AG04450 (cell line): ENCODE measurements around the gene SH3PXD2B. TPM values are rescaled to one million over a fixed set of nuclear protein-coding genes. Genes with fewer than 3 reads are reported as not detected.

ENCODE experiments used
- CTCF ChIA-PET: fragments of 300-600, 350-600 bp; formaldehyde crosslinking; extraction: SDS; loops from one replicate; lab custom pipeline; 2022; ENCODE audit warnings: antibody characterized with exemption, inconsistent platforms; lab: Charles Lee
- POLR2A ChIA-PET: fragments of 350-600 bp; formaldehyde crosslinking; extraction: SDS; loops from one replicate; lab custom pipeline; 2021; ENCODE audit warnings: antibody characterized with exemption, inconsistent platforms; lab: Yijun Ruan, JAX
- DNase-seq: peaks from one replicate; pipeline ENCODE4 v3.0.0-alpha.2; 2011; ENCODE audit warnings: low read depth, low spot score
- H3K27ac ChIP-seq: one replicate; pipeline ENCODE4 v1.5.1; 2012; ENCODE audit warnings: low read depth, low read length, control low read depth
- H3K27me3 ChIP-seq: one replicate; pipeline ENCODE4 v1.6.0; 2012; ENCODE audit warnings: low read length; ENCODE audit not compliant: control insufficient read depth, insufficient read depth
- H3K4me3 ChIP-seq: 2 replicates; pipeline ENCODE4 v1.5.1; 2011; ENCODE audit warnings: mild to moderate bottlenecking, low read depth, low read length, control low read depth
- H3K9me3 ChIP-seq: 2 replicates; pipeline ENCODE4 v1.5.1; 2012; ENCODE audit warnings: low read length; ENCODE audit not compliant: control insufficient read depth, insufficient read depth
- CTCF ChIP-seq: IDR thresholded peaks from 2 replicates; pipeline ENCODE4 v1.5.1; 2011; ENCODE audit warnings: low read depth, low read length, control low read depth, inconsistent platforms
- polyA plus RNA-seq: library from polyadenylated mRNA; depleted of rRNA; stranded (reverse); fragments of >200 nt; gene quantifications from 2 replicates; pipeline ENCODE4 v1.2.3, GENCODE V29; 2011

SH3PXD2B gene
- polyA plus RNA-seq, 1 experiment = 39.1 TPM

- Histone ChIP-seq H3K9me3 (no peaks in the 10 kb centered on the region; the same call in 1 of the 2 replicates), H3K4me3 (no peak overlapping the region), H3K27me3 (no peaks in the 10 kb centered on the region), H3K27ac (no peak overlapping the region)
- ChIA-PET POLR2A (interaction anchor here (0.6 to 0.8 kb wide), 2 partner anchors 12 to 21 kb away, joined by 3 to 10 read pairs; no protein-coding TSS in a partner anchor), CTCF (interaction anchor here (0.7 to 12.2 kb wide), 2 partner anchors 9 to 14 kb away, joined by 3 to 83 read pairs; no protein-coding TSS in a partner anchor)
- TF ChIP-seq CTCF = no peak
- DNase-seq = no peak
Observed at GRCh38 chr5:172437445-172438318, 16.6 kb downstream of the SH3PXD2B start.

- Histone ChIP-seq H3K27me3 (no peaks in the 10 kb centered on the region), H3K27ac (no peak overlapping the region), H3K9me3 (no peaks in the 10 kb centered on the region; the same call in 1 of the 2 replicates), H3K4me3 (no peak overlapping the region)
- TF ChIP-seq CTCF = no peak
- ChIA-PET POLR2A (interaction anchor here (0.6 to 0.8 kb wide), 2 partner anchors 11 to 20 kb away, joined by 3 to 10 read pairs; no protein-coding TSS in a partner anchor), CTCF (interaction anchor here (0.7 to 12.2 kb wide), 2 partner anchors 10 to 15 kb away, joined by 3 to 83 read pairs; no protein-coding TSS in a partner anchor)
- DNase-seq = no peak
Observed at GRCh38 chr5:172436879-172437369, 17.4 kb downstream of the SH3PXD2B start.

- ChIA-PET POLR2A (interaction anchor here (0.8 kb wide), 1 partner anchor 11 kb away, joined by 3 read pairs; no protein-coding TSS in a partner anchor), CTCF (interaction anchor here (12.2 kb wide), 1 partner anchor 15 kb away, joined by 83 read pairs; no protein-coding TSS in a partner anchor)
- no peaks in the 10 kb centered on the region; the same call in 1 of the 2 replicates for H3K9me3 ChIP-seq
- no peak overlapping the region for H3K27ac ChIP-seq
- TF ChIP-seq CTCF = no peak
- H3K27me3 ChIP-seq = no peaks in the 10 kb centered on the region
- H3K4me3 ChIP-seq = no peak overlapping the region
- no peak for DNase-seq
Observed at GRCh38 chr5:172436078-172436878, 18.0 kb downstream of the SH3PXD2B start.

- TF ChIP-seq CTCF = no peak
- H3K9me3 ChIP-seq = no peaks in the 10 kb centered on the region; the same call in 1 of the 2 replicates
- ChIA-PET CTCF (interaction anchor here (12.2 kb wide), 1 partner anchor 16 kb away, joined by 83 read pairs; no protein-coding TSS in a partner anchor), POLR2A (no interaction called here)
- DNase-seq = no peak
- H3K27me3 ChIP-seq = no peaks in the 10 kb centered on the region
- H3K4me3 ChIP-seq = no peak overlapping the region
- H3K27ac ChIP-seq = no peak overlapping the region
Observed at GRCh38 chr5:172435362-172436077, 18.8 kb downstream of the SH3PXD2B start.
